Spleen (tissue), 11 donors: ENCODE data around the gene AKNAD1. TPM values are rescaled to one million over a fixed set of nuclear protein-coding genes. Genes with fewer than 3 reads are reported as not detected.

Experiments used
- DNase-seq: peaks from one replicate; pipeline ENCODE4 v3.0.0-alpha.2; 2020
- H3K27ac ChIP-seq, 8 donors: fragments of 200-600 bp; sonication (generic) in 7 of 8; 1 replicate in 4 of 8; 2 replicates in 4 of 8; pipeline versions ENCODE4 v1.5.0 to v1.8.0; 2016 to 2021; ENCODE audit warnings: inconsistent platforms in 4 of 8, mild to moderate bottlenecking in 4 of 8, moderate library complexity in 1 of 8
- H3K27me3 ChIP-seq, 7 donors: fragments of 200-600 bp; sonication (generic) in 6 of 7; replicated peaks in 1 of 7; 1 replicate in 4 of 7; 2 replicates in 3 of 7; pipeline versions ENCODE4 v1.5.0 to v1.8.0; 2016 to 2021; ENCODE audit warnings: inconsistent platforms in 3 of 7, mild to moderate bottlenecking in 1 of 7
- H3K36me3 ChIP-seq, 6 donors: fragments of 200-600 bp; sonication (generic) in 5 of 6; 1 replicate in 4 of 6; 2 replicates in 2 of 6; pipeline versions ENCODE4 v1.5.0 to v1.8.0; 2016 to 2021; ENCODE audit warnings: inconsistent platforms in 2 of 6
- H3K4me1 ChIP-seq, 6 donors: fragments of 200-600 bp; sonication (generic) in 5 of 6; 1 replicate in 3 of 6; 2 replicates in 3 of 6; pipeline versions ENCODE4 v1.5.0 to v1.8.0; 2016 to 2021; ENCODE audit warnings: inconsistent platforms in 3 of 6
- H3K4me3 ChIP-seq, 8 donors: fragments of 200-600 bp; sonication (generic) in 7 of 8; 1 replicate in 4 of 8; 2 replicates in 4 of 8; pipeline versions ENCODE4 v1.5.0 to v1.8.0; 2016 to 2021; ENCODE audit warnings: inconsistent platforms in 4 of 8, mild to moderate bottlenecking in 4 of 8, moderate library complexity in 2 of 8
- H3K9me3 ChIP-seq, 8 donors: fragments of 200-600 bp; sonication (generic) in 7 of 8; 1 replicate in 4 of 8; 2 replicates in 4 of 8; pipeline versions ENCODE4 v1.5.0 to v1.8.0; 2016 to 2021; ENCODE audit warnings: inconsistent platforms in 4 of 8
- POLR2A ChIP-seq, 3 donors: fragments of 450-650 bp; IDR thresholded peaks; one replicate each; pipeline ENCODE4 v1.5.1; 2017; ENCODE audit warnings: antibody characterized with exemption in 3 of 3, mild to moderate bottlenecking in 1 of 3
- POLR2AphosphoS5 ChIP-seq, 3 donors: sonication (generic); formaldehyde crosslinking; IDR thresholded peaks; one replicate each; pipeline ENCODE4 v1.5.1; 2017; ENCODE audit warnings: antibody characterized with exemption in 3 of 3
- WGBS, 5 donors: extraction: QIAGEN DNeasy Blood & Tissue Kit in 3 of 5; methylation state at CpG; one replicate each; pipeline versions ENCODE4 v1.1.5 to v1.1.7; 2013 to 2018; 5-methylcytosine and 5-hydroxymethylcytosine counted together
- intact Hi-C: fragments of 100-400 bp; cut with DNase I; formaldehyde crosslinking; loops from one replicate; pipeline ENCODE4 v1.15.0; 2023; ENCODE audit warnings: low total_unique reads
- polyA plus RNA-seq, 3 donors: library from polyadenylated mRNA; stranded (reverse); fragments of 200-250 nt; gene quantifications; one replicate each; pipeline ENCODE4 v1.2.1, GENCODE V29; 2013
- total RNA-seq, 7 donors: library from RNA; depleted of rRNA in 3 of 7; stranded (reverse); fragments of >200 nt in 3 of 7; fragmentation: NEBNext Ultra II Directional in 4 of 7; extraction: Animal tissue kit (Norgen Biotek cat#: 25700) in 4 of 7; gene quantifications; one replicate each; pipeline versions ENCODE4 v1.1.0 to v1.2.1, GENCODE V29; 2016 to 2021
- TF ChIP-seq, protein P1 (sequence below), 11 experiments: fragments of 200-600 bp in 7 of 11; fragments of 450-650 bp in 4 of 11; sonication (generic) in 4 of 11; IDR thresholded peaks in 8 of 11; conservative IDR thresholded peaks in 3 of 11; 1 replicate in 7 of 11; 2 replicates in 4 of 11; pipeline versions ENCODE4 v1.4.0 to v1.8.0; 2016 to 2021; ENCODE audit warnings: antibody characterized with exemption in 11 of 11, inconsistent platforms in 4 of 11, mild to moderate bottlenecking in 1 of 11
- donor health status: healthy with polysubstance abuse.
- donor health status: DM: no; HTN: no; CAD: no; lungs with moderate emphysema.
- donor health status: DM: no; HTN: no; CAD: no.
- donor health status: Bipolar disorder and iron deficiency.
- donor health status: healthy.
- donor health status: DM: no; HTN: no; CAD: no.
- donor health status: DM: yes; HTN: yes; CAD: no.

Gene AKNAD1
- total and polyA plus RNA-seq, 10 donors: 0.03 to 0.11 TPM; not detected in 8

- intact Hi-C loops: no loop called here
- TF ChIP-seq POLR2AphosphoS5 (IDR thresholded peaks at IDR 0.05): no peak
- TF ChIP-seq, protein P1, sequence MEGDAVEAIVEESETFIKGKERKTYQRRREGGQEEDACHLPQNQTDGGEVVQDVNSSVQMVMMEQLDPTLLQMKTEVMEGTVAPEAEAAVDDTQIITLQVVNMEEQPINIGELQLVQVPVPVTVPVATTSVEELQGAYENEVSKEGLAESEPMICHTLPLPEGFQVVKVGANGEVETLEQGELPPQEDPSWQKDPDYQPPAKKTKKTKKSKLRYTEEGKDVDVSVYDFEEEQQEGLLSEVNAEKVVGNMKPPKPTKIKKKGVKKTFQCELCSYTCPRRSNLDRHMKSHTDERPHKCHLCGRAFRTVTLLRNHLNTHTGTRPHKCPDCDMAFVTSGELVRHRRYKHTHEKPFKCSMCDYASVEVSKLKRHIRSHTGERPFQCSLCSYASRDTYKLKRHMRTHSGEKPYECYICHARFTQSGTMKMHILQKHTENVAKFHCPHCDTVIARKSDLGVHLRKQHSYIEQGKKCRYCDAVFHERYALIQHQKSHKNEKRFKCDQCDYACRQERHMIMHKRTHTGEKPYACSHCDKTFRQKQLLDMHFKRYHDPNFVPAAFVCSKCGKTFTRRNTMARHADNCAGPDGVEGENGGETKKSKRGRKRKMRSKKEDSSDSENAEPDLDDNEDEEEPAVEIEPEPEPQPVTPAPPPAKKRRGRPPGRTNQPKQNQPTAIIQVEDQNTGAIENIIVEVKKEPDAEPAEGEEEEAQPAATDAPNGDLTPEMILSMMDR (IDR thresholded peaks at IDR 0.05 in 8 of 11, conservative IDR thresholded peaks at IDR 0.05 in 3 of 11): no peak
- TF ChIP-seq POLR2A (IDR thresholded peaks at IDR 0.05): no peak
- Histone ChIP-seq H3K27me3 (no peaks in the 10 kb centered on the region), H3K36me3 (no peaks in the 10 kb centered on the region), H3K4me3 (no peak overlapping the region), H3K9me3 (no peaks in the 10 kb centered on the region), H3K4me1 (peaks cover 0 to 4% (median 0%) of the 10 kb centered on the region in 6 donors), H3K27ac (no peak overlapping the region)
- 74 to 88% (median 77%) methylated on average over 10 of the region's 10 CpGs for WGBS, 5 donors
- DNase-seq: no peak
These were observed 39.6 kb upstream of the AKNAD1 start for GRCh38 chr1:108896146-108897145.

DNA sequence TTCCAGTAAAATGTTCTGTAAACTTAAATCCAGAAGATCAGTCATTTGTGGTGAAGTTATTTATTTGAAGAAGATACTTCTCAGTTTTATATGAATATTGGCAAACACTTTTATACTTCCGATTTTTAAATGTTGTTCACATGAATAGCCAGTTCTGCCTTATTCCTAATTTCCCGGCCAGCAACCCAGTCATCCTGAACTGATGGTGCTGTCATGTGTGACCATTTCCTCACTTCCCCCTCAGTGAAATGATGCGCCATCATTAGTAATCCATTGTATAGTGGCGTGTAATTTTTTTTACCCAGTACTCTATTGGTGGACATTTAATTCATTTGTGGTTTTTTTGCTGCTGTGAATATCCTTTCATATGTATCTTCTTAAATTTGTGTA lies 36.2 kb upstream of the AKNAD1 start:
- H3K4me3 ChIP-seq: no peak overlapping the region
- no peak overlapping the region for H3K27ac ChIP-seq
- no peaks in the 10 kb centered on the region for H3K36me3 ChIP-seq
- H3K27me3 ChIP-seq: no peaks in the 10 kb centered on the region
- H3K9me3 ChIP-seq: no peaks in the 10 kb centered on the region
- DNase-seq: no peak
- WGBS, 5 donors: 75 to 92% (median 85%) methylated on average over 4 of the region's 4 CpGs
- no peak for TF ChIP-seq POLR2AphosphoS5 (IDR thresholded peaks at IDR 0.05)
- TF ChIP-seq, protein P1 (IDR thresholded peaks at IDR 0.05 in 8 of 11, conservative IDR thresholded peaks at IDR 0.05 in 3 of 11): no peak
- TF ChIP-seq POLR2A (IDR thresholded peaks at IDR 0.05): no peak
- H3K4me1 ChIP-seq: peaks cover 0 to 20% (median 1%) of the 10 kb centered on the region in 6 donors
- intact Hi-C loops: no loop called here

DNA sequence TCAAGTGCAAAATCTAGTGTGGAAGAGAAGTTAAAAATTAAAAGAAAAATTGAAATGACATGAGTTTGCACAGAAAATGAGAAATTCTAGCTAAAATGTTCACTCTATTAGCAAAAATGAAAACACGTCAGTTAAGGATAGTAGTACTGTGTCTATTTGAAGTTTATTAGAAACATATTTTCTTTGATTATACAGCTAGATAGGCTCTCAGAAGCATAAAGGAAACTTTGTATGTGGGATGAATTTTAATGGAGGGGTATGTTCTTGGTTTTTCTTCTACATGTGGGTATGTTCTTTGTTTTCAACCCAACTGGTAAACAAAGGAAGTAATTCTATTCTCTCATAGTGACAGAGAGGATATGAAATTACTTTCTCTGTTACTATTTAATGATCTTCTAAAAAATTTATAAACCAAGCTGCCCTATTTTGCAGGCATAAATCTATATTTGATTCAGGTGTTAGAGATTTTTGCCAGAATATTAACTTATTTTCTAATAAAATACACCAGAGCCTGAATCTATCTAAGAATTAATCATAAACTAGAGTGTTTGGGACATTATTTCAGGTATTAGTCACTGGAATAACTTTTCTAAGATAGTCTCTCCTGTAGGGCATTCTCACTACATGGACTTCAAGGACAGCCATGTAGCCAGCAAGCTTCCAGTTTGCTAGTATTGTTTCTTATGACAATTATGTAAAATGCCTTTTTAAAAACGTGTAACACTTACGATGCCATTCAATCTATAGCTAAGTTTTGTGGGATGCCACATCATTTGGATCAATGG lies 35.7 kb upstream of the AKNAD1 start:
- no peaks in the 10 kb centered on the region for H3K36me3 ChIP-seq
- no peak overlapping the region for H3K4me3 ChIP-seq
- DNase-seq: no peak
- H3K9me3 ChIP-seq: no peaks in the 10 kb centered on the region
- H3K27ac ChIP-seq: no peak overlapping the region
- H3K27me3 ChIP-seq: no peaks in the 10 kb centered on the region
- TF ChIP-seq POLR2AphosphoS5 (IDR thresholded peaks at IDR 0.05): no peak
- no peak for TF ChIP-seq POLR2A (IDR thresholded peaks at IDR 0.05)
- TF ChIP-seq, protein P1 (IDR thresholded peaks at IDR 0.05 in 8 of 11, conservative IDR thresholded peaks at IDR 0.05 in 3 of 11): no peak
- WGBS, 5 donors: 90 to 96% (median 92%) methylated on average over 3 of the region's 3 CpGs
- intact Hi-C loops: no loop called here
- peaks cover 0 to 16% (median 0%) of the 10 kb centered on the region in 6 donors for H3K4me1 ChIP-seq
